Osteocyte (in vitro differentiated cells): ENCODE data around the gene JAZF1. TPM values are rescaled to one million over a fixed set of nuclear protein-coding genes. Genes with fewer than 3 reads are reported as not detected.

Experiments used
- DNase-seq: peaks from one replicate; pipeline ENCODE4 v3.0.0; 2021; ENCODE audit warnings: mixed read lengths; ENCODE audit not compliant: unreplicated experiment; ENCODE audit errors: extremely low spot score
- H3K27ac Mint-ChIP-seq: one replicate; pipeline ENCODE4 v1.8.0; 2021; ENCODE audit warnings: mild to moderate bottlenecking, mixed read lengths; ENCODE audit not compliant: unreplicated experiment
- H3K27me3 Mint-ChIP-seq: one replicate; pipeline ENCODE4 v1.8.0; 2021; ENCODE audit warnings: mixed read lengths; ENCODE audit not compliant: unreplicated experiment
- H3K36me3 Mint-ChIP-seq: one replicate; pipeline ENCODE4 v1.8.0; 2021; ENCODE audit warnings: mixed read lengths; ENCODE audit not compliant: unreplicated experiment
- H3K4me1 Mint-ChIP-seq: one replicate; pipeline ENCODE4 v1.8.0; 2021; ENCODE audit warnings: mixed read lengths; ENCODE audit not compliant: unreplicated experiment
- H3K4me3 Mint-ChIP-seq: one replicate; pipeline ENCODE4 v1.8.0; 2021; ENCODE audit warnings: mild to moderate bottlenecking, moderate library complexity, mixed read lengths; ENCODE audit not compliant: unreplicated experiment
- H3K9me3 Mint-ChIP-seq: one replicate; pipeline ENCODE4 v1.8.0; 2021; ENCODE audit warnings: mixed read lengths; ENCODE audit not compliant: unreplicated experiment
- total RNA-seq: library from RNA; stranded (reverse); gene quantifications from 2 replicates; pipeline ENCODE4 v1.2.1, GENCODE V29; 2021
- TF ChIP-seq, protein P1 (sequence below): fragments of 200-600 bp; sonication (generic); IDR thresholded peaks from 2 replicates; pipeline ENCODE4 v1.5.0; 2021; ENCODE audit warnings: antibody characterized with exemption, mild to moderate bottlenecking, moderate library complexity

JAZF1 gene
- total RNA-seq, 1 donor from 2014 or later: 19.8 TPM

DNA sequence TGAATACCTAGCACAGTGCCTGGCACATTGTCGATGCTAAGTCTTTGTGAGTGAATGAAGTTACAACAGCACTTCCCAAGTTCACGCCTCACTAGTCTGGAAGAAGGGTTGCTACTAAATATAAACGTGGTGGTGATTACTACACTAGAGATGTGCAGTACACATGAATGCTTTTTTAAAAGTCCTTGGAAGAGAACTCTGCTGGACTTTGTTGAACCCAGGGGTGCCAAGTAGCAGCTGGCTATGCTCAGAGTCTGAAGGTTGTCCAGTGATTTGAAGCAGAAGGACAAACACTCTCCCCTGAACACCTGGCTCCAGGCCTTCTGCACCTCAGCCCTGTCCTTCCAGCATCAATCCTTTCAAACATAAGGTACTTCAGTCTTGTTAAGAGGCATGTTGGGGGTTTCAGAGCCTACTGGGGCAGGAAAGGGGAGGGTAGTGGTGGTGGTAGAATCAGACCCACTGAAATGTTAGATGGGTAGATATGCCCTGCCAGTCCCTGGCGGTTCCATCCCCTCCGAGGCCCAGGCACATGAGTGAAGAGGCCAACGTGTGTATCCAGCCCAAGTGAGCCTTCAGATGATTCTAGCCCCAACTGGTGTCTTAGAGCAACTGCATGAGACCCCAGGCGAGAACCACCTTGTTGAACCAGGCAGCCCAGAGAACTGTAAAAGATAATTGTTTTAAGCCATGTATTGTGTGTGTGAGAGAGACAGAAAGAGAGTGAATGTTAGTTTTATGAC lies 346.2 kb downstream of the JAZF1 start:
- no peaks in the 10 kb centered on the region for H3K9me3 Mint-ChIP-seq
- no peak overlapping the region for H3K27ac Mint-ChIP-seq
- no peaks in the 10 kb centered on the region for H3K27me3 Mint-ChIP-seq
- H3K36me3 Mint-ChIP-seq: peaks cover 20% of the 10 kb centered on the region
- no peak for DNase-seq
- no peak overlapping the region for H3K4me3 Mint-ChIP-seq
- H3K4me1 Mint-ChIP-seq: peaks cover 5% of the 10 kb centered on the region
- TF ChIP-seq, protein P1, sequence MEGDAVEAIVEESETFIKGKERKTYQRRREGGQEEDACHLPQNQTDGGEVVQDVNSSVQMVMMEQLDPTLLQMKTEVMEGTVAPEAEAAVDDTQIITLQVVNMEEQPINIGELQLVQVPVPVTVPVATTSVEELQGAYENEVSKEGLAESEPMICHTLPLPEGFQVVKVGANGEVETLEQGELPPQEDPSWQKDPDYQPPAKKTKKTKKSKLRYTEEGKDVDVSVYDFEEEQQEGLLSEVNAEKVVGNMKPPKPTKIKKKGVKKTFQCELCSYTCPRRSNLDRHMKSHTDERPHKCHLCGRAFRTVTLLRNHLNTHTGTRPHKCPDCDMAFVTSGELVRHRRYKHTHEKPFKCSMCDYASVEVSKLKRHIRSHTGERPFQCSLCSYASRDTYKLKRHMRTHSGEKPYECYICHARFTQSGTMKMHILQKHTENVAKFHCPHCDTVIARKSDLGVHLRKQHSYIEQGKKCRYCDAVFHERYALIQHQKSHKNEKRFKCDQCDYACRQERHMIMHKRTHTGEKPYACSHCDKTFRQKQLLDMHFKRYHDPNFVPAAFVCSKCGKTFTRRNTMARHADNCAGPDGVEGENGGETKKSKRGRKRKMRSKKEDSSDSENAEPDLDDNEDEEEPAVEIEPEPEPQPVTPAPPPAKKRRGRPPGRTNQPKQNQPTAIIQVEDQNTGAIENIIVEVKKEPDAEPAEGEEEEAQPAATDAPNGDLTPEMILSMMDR: no peak

DNA sequence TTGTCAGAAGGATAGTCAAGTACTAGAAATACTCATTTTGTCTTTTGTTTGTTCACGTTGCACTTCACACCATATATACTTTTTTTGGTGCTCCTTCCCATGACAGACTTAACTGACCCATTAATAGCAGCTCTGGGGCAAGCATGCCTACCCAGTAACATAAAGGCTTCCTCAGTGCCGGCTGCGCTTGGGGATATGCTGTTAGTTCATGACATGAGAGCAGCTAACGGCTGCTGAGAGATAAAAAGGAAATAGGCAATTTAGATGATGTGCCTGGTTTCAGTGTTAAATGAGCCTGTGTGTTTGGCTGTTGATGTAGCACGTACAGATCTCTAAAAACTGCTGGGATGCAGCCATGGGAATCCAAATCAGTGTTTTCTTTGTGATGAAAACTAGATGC lies 354.2 kb downstream of the JAZF1 start:
- Mint-ChIP-seq H3K9me3 (no peaks in the 10 kb centered on the region), H3K36me3 (peaks cover 30% of the 10 kb centered on the region), H3K4me1 (no peaks in the 10 kb centered on the region), H3K27ac (no peak overlapping the region), H3K27me3 (no peaks in the 10 kb centered on the region), H3K4me3 (no peak overlapping the region)
- DNase-seq: no peak
- TF ChIP-seq, protein P1: no peak

DNA sequence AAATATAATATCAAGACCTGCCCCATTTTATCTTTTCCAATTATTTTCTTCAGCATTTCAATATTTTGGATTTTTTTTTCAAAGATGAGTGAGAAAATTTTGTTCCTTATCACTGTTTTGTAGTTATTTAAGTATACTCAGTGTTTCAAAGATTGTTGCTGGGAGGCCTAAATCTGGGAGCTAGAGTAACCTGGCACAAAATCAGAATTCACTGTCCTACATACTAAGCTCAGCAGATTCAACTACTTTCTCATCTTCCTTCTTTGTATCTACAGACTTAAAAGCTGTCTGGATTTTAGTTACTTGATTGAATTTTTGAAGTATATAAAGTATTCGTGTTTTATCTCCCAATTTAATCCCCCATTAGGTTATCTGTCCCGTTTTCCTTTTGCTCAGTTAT lies 354.7 kb downstream of the JAZF1 start:
- Mint-ChIP-seq H3K36me3 (peaks cover 30% of the 10 kb centered on the region), H3K4me1 (no peaks in the 10 kb centered on the region), H3K27ac (no peak overlapping the region), H3K4me3 (no peak overlapping the region), H3K9me3 (no peaks in the 10 kb centered on the region), H3K27me3 (no peaks in the 10 kb centered on the region)
- TF ChIP-seq, protein P1: no peak
- no peak for DNase-seq

DNA sequence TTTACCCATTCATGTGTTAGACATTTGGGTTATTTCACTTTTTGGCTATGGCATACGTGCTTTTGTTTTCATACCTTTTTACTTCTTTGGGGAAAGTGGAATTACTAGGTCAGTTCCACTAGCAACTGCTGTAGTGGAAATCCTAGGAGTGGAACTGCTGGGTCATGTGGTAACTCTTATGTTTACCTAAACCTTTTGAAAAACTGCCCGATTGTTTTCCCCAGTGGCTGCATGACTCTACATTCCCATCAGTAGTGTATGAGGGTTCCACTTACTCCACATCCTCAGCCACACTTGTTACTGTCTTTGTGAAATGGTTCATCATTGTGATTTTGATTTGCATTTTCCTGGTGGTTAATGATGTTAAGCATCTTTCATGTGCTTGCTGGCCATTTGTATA lies 358.4 kb downstream of the JAZF1 start:
- Mint-ChIP-seq H3K9me3 (no peaks in the 10 kb centered on the region), H3K4me3 (no peak overlapping the region), H3K4me1 (no peaks in the 10 kb centered on the region), H3K27me3 (no peaks in the 10 kb centered on the region), H3K27ac (no peak overlapping the region), H3K36me3 (peaks cover 33% of the 10 kb centered on the region)
- no peak for DNase-seq
- TF ChIP-seq, protein P1: no peak

DNA sequence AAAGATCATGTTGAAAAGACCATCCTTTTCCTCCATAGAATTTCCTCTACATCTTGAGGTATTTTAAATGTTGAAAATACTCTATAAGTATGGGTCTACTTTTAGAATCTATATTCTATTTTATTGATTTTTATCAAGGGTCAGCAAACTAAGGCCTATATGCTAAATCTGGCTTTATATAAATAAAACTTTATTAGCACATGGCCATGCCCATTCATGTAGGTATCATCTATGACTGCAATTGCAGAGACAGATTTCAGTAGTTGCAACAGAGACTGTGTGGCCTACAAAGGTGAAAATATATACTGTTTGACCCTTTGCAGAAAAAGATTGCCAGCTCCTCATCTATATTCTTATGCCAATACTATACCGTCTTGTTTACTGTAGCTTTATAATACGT lies 367.9 kb downstream of the JAZF1 start:
- TF ChIP-seq, protein P1: no peak
- peaks cover 27% of the 10 kb centered on the region for H3K4me1 Mint-ChIP-seq
- no peak overlapping the region for H3K27ac Mint-ChIP-seq
- no peak overlapping the region for H3K4me3 Mint-ChIP-seq
- no peaks in the 10 kb centered on the region for H3K9me3 Mint-ChIP-seq
- no peaks in the 10 kb centered on the region for H3K27me3 Mint-ChIP-seq
- peaks cover 39% of the 10 kb centered on the region for H3K36me3 Mint-ChIP-seq
- no peak for DNase-seq
